Endothelial cell of umbilical vein (primary cell): Measurements from ENCODE around the gene CPEB1. TPM values are rescaled to one million over a fixed set of nuclear protein-coding genes. Genes with fewer than 3 reads are reported as not detected.

Experiments used
- BruUV-seq: library from RNA; stranded (reverse); fragments of 400-500 nt; replicated peaks from 2 replicates; lab custom pipeline; 2021; lab: Mats Ljungman, UMichigan
- CTCF ChIA-PET: fragments of 300-600, 350-600 bp; sonication (Branson Sonifier 250); formaldehyde crosslinking; loops from one replicate; lab custom pipeline; 2021; ENCODE audit warnings: antibody characterized with exemption, inconsistent platforms; lab: Charles Lee
- POLR2A ChIA-PET: fragments of 300-600, 350-600 bp; sonication (Branson Sonifier 250); formaldehyde crosslinking; loops from one replicate; lab custom pipeline; 2021; ENCODE audit warnings: antibody characterized with exemption, inconsistent platforms; lab: Charles Lee
- DNase-seq: peaks from one replicate; pipeline ENCODE4 v3.0.0-alpha.2; 2011; ENCODE audit warnings: low read depth, low spot score
- FAIRE-seq: peaks from 2 replicates; lab custom pipeline; 2011; peaks lifted over from hg19 to GRCh38; lab: Jason Lieb, UNC
- H2AFZ ChIP-seq: 2 replicates; pipeline ENCODE4 v1.6.0; 2012; ENCODE audit warnings: low read depth, low read length, control low read depth, inconsistent platforms
- H3K27ac ChIP-seq: 2 replicates; pipeline ENCODE4 v1.5.1; 2011; ENCODE audit warnings: low read depth, mild to moderate bottlenecking, control low read depth, low read length, moderate library complexity; ENCODE audit not compliant: insufficient read depth
- H3K27me3 ChIP-seq, 2 experiments: 2 replicates each; pipeline versions ENCODE4 v1.6.0 to v1.6.1; 2011; ENCODE audit warnings: low read length in 2 of 2, mixed read lengths in 1 of 2; ENCODE audit not compliant: control insufficient read depth in 2 of 2, insufficient read depth in 2 of 2
- H3K36me3 ChIP-seq, 2 experiments: 2 replicates in 1 of 2; 3 replicates in 1 of 2; pipeline ENCODE4 v1.5.1; 2011; ENCODE audit warnings: low read length in 2 of 2, mild to moderate bottlenecking in 1 of 2, moderate library complexity in 1 of 2; ENCODE audit not compliant: control insufficient read depth in 2 of 2, insufficient read depth in 2 of 2; ENCODE audit errors: extremely low read depth in 1 of 2
- H3K4me1 ChIP-seq: 3 replicates; pipeline ENCODE4 v1.5.1; 2011; ENCODE audit warnings: mild to moderate bottlenecking, low read length; ENCODE audit not compliant: control insufficient read depth, insufficient read depth; ENCODE audit errors: extremely low read depth
- H3K4me2 ChIP-seq: 2 replicates; pipeline ENCODE4 v1.6.1; 2011; ENCODE audit warnings: low read length, control low read depth, mixed read lengths; ENCODE audit not compliant: insufficient read depth
- H3K4me3 ChIP-seq, 3 experiments: fragments of 200-600 bp in 1 of 3; sonication (generic), shearing (Covaris generic) in 1 of 3; replicated peaks in 1 of 3; 2 replicates each; pipeline ENCODE4 v1.5.1; 2011 to 2016; ENCODE audit warnings: control low read depth in 3 of 3, low read length in 3 of 3, mild to moderate bottlenecking in 2 of 3, inconsistent platforms in 1 of 3, low read depth in 1 of 3, moderate library complexity in 1 of 3; ENCODE audit not compliant: insufficient read depth in 1 of 3
- H3K79me2 ChIP-seq: 2 replicates; pipeline ENCODE4 v1.6.0; 2012; ENCODE audit warnings: low read length, inconsistent platforms; ENCODE audit not compliant: control insufficient read depth, insufficient read depth
- H3K9ac ChIP-seq: replicated peaks from 2 replicates; pipeline ENCODE3; 2011; ENCODE audit warnings: low read length, control low read depth; ENCODE audit not compliant: insufficient read depth; ENCODE audit errors: extremely low read depth
- H3K9me1 ChIP-seq: replicated peaks from 3 replicates; pipeline ENCODE4 v1.6.0; 2011; ENCODE audit warnings: mild to moderate bottlenecking, low read length; ENCODE audit not compliant: control insufficient read depth, insufficient read depth; ENCODE audit errors: extremely low read depth
- H3K9me3 ChIP-seq: replicated peaks from 2 replicates; pipeline ENCODE4 v1.5.1; 2012; ENCODE audit warnings: low read length, inconsistent platforms; ENCODE audit not compliant: control insufficient read depth, insufficient read depth
- H4K20me1 ChIP-seq: replicated peaks from 2 replicates; pipeline ENCODE3; 2011; ENCODE audit warnings: mild to moderate bottlenecking, low read length; ENCODE audit not compliant: control insufficient read depth, insufficient read depth; ENCODE audit errors: extremely low read depth
- EZH2 ChIP-seq: IDR thresholded peaks from 2 replicates; pipeline ENCODE4 v1.6.1; 2012; ENCODE audit warnings: borderline replicate concordance, low read depth, mild to moderate bottlenecking, moderate library complexity, low read length, inconsistent platforms; ENCODE audit not compliant: severe bottlenecking
- FOS ChIP-seq: IDR thresholded peaks from 2 replicates; pipeline ENCODE4 v1.6.1; 2011; ENCODE audit warnings: mild to moderate bottlenecking, low read length, moderate library complexity, borderline replicate concordance; ENCODE audit not compliant: insufficient read depth
- GATA2 ChIP-seq: IDR thresholded peaks from 2 replicates; pipeline ENCODE4 v1.7.0; 2011; ENCODE audit warnings: low read depth, mild to moderate bottlenecking, moderate library complexity, mixed read lengths, low read length; ENCODE audit not compliant: insufficient read length, insufficient read depth
- JUN ChIP-seq: IDR thresholded peaks from 2 replicates; pipeline ENCODE4 v1.6.1; 2011; ENCODE audit warnings: borderline replicate concordance, low read depth; ENCODE audit not compliant: insufficient read length, insufficient read depth
- MYC ChIP-seq: IDR thresholded peaks from one replicate; pipeline ENCODE4 v1.6.1; 2011; ENCODE audit warnings: mild to moderate bottlenecking, low read depth, low read length
- POLR2A ChIP-seq: IDR thresholded peaks from 2 replicates; pipeline ENCODE4 v1.6.1; 2012; ENCODE audit warnings: low read depth, mild to moderate bottlenecking, control low read depth, low read length
- POLR2AphosphoS5 ChIP-seq: IDR thresholded peaks from 2 replicates; pipeline ENCODE4 v1.6.1; 2012; ENCODE audit warnings: low read depth, mild to moderate bottlenecking, control low read depth, low read length, moderate library complexity; ENCODE audit not compliant: insufficient read depth
- dilution Hi-C: fragments of 300-500 bp; cut with MboI; formaldehyde crosslinking; loops from one replicate; pipeline ENCODE4 v1.15.0; 2019; ENCODE audit warnings: low sequenced_read_pairs; ENCODE audit not compliant: extremely low pct_ligation_motif_present
- intact Hi-C: fragments of 100-400 bp; cut with micrococcal nuclease; formaldehyde crosslinking; loops from one replicate; pipeline ENCODE4 v1.10.0; 2022
- polyA plus RNA-seq, 4 experiments: library from polyadenylated mRNA; depleted of rRNA in 3 of 4; stranded (reverse) in 3 of 4; unstranded in 1 of 4; fragments of >200 nt; gene quantifications; 2 replicates each; pipeline versions ENCODE4 v1.2.1 to v1.2.3, GENCODE V29; 2011 to 2012; ENCODE audit warnings: missing spikeins in 1 of 4
- total RNA-seq: library from RNA; stranded (reverse); gene quantifications from 2 replicates; pipeline ENCODE4 v1.2.3, GENCODE V29; 2021
- TF ChIP-seq, protein P1 (sequence below), 2 donors: IDR thresholded peaks; 1 replicate in 1 of 2; 2 replicates in 1 of 2; pipeline ENCODE4 v1.5.1; 2011; ENCODE audit warnings: low read length in 2 of 2, mild to moderate bottlenecking in 2 of 2, moderate library complexity in 2 of 2, control low read depth in 1 of 2, inconsistent platforms in 1 of 2, low read depth in 1 of 2; ENCODE audit not compliant: insufficient read depth in 1 of 2; ENCODE audit errors: extremely low read depth in 1 of 2
- TF ChIP-seq, protein P2 (sequence below): IDR thresholded peaks from 2 replicates; pipeline ENCODE4 v1.6.1; 2011; ENCODE audit not compliant: insufficient read depth, insufficient read length

CPEB1 gene
- total and polyA plus RNA-seq, 2 donors (not counting 3 experiments of a cell fraction or from before 2014, with no cell fraction given): not detected

GRCh38 chr15:82677720-82678323, 30.7 kb upstream of the CPEB1 start:
- Histone ChIP-seq H3K27me3 (peaks cover 7 to 9% of the 10 kb centered on the region in 2 experiments), H3K27ac (no peak overlapping the region), H3K36me3 (no peaks in the 10 kb centered on the region), H2AFZ (no peak overlapping the region), H3K9me1 (no peaks in the 10 kb centered on the region), H3K4me1 (no peaks in the 10 kb centered on the region), H4K20me1 (no peaks in the 10 kb centered on the region), H3K79me2 (no peaks in the 10 kb centered on the region), H3K9me3 (no peaks in the 10 kb centered on the region), H3K4me3 (no peak overlapping the region), H3K9ac (no peak overlapping the region), H3K4me2 (no peak overlapping the region)
- FAIRE-seq (no peak), DNase-seq (no peak)
- intact Hi-C loops: no loop called here
- POLR2A ChIA-PET: no interaction called here
- BruUV-seq: no TSS peak
- dilution Hi-C loops: no loop called here
- TF ChIP-seq JUN (no peak), EZH2 (no peak), POLR2A (no peak), GATA2 (no peak), POLR2AphosphoS5 (no peak), FOS (no peak), MYC (no peak)
- TF ChIP-seq, protein P1, sequence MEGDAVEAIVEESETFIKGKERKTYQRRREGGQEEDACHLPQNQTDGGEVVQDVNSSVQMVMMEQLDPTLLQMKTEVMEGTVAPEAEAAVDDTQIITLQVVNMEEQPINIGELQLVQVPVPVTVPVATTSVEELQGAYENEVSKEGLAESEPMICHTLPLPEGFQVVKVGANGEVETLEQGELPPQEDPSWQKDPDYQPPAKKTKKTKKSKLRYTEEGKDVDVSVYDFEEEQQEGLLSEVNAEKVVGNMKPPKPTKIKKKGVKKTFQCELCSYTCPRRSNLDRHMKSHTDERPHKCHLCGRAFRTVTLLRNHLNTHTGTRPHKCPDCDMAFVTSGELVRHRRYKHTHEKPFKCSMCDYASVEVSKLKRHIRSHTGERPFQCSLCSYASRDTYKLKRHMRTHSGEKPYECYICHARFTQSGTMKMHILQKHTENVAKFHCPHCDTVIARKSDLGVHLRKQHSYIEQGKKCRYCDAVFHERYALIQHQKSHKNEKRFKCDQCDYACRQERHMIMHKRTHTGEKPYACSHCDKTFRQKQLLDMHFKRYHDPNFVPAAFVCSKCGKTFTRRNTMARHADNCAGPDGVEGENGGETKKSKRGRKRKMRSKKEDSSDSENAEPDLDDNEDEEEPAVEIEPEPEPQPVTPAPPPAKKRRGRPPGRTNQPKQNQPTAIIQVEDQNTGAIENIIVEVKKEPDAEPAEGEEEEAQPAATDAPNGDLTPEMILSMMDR (IDR thresholded peaks at IDR 0.05; ENCODE audit: extremely low read depth in 1 of 2, insufficient read depth in 1 of 2, low read depth in 1 of 2, low read length in 2 of 2): no peak
- TF ChIP-seq, protein P2, sequence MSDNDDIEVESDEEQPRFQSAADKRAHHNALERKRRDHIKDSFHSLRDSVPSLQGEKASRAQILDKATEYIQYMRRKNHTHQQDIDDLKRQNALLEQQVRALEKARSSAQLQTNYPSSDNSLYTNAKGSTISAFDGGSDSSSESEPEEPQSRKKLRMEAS: no peak
- CTCF ChIA-PET: no interaction called here
